AG09319 (cell line): ENCODE results near the gene ARHGEF4.

ENCODE experiments used
- DNase-seq: peaks from one replicate; pipeline ENCODE4 v3.0.0-alpha.2; 2010; ENCODE audit warnings: low read depth; ENCODE audit errors: extremely low read depth
- CTCF ChIP-seq: IDR thresholded peaks from 2 replicates; pipeline ENCODE4 v1.5.1; 2011; ENCODE audit warnings: low read depth, mild to moderate bottlenecking, inconsistent platforms, low read length, moderate library complexity

ARHGEF4 gene

DNA sequence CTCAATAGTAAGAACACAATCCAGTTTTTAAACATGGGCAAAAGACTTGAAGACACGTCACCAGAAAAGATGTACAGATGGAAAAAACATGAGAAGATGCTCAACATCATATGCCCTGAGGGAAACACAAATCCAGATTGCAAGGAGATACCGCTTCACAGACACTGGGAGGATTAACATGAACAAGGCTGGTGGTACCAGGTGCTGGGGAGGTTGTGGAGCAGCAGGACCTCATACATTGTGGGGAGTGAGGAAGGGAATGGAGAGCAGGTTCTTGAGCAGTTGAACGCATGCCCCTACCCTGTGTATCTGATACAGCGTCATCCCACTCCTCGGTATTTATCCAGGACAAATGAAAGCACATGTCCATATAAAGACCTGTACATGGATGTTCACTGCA, 72.1 kb downstream of the ARHGEF4 start:
- no peak for DNase-seq
- no peak for TF ChIP-seq CTCF

DNA sequence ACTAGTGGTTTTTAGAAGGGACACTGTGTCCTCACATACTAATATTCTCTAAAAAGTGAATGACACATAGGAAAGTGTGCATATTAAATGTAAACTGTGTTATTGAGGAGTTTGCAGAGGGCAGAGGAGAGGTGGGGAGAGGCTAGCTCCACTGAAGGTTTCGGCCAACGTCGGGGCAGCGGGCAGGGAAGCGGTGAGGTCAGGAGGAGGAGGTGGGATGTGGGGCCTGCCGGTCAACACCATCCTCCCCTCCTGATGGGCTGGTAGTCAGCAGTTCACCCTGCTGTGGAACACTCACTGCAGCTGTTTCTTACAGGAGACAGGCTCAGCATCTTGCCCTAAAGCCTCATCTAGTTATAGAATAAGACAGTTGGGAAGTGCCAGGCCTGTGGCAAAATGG, 74.2 kb downstream of the ARHGEF4 start:
- no peak for TF ChIP-seq CTCF
- no peak for DNase-seq

DNA sequence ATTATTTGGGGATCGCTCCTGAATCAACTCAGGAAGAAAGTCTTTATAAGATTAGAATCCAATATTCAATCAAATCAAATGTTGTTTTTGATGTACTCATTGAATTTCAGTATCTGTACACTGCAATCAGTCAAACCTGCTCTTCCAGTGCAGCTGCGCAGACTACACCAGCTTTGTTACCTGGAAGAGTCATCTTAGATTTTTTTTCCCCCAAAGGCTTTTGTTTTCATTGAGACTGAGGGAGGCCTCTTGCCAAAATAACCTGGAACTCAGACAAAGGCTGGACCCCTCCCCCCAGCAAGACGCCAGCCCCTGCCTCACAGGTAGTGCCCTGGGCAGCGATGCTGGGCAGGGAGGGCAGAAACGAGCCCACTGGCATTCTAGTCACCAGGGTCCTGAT, 74.8 kb downstream of the ARHGEF4 start:
- no peak for TF ChIP-seq CTCF

DNA sequence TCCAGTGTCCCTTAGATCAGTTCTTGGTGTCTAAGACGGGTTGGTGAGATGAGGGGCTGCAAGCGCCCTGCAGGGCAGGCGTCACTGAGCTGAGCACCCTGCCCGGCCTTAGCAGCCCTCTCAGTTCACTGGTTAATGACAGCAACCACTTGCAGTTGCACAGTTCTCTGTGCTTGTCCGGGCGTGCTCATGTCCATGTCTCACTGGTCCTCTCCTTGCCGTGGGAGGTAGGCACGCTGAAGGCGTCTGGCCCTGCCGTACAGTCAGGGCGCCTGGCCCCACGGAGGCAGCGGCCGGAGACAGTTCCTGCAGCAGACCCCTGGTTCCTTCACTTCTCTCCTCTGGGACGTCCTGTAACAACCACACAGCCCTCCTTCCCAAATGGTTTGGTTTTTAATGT, 75.3 kb downstream of the ARHGEF4 start:
- no peak for DNase-seq
- no peak for TF ChIP-seq CTCF

More for the DNA sequence above, 74.8 kb downstream of the ARHGEF4 start:
- no peak for DNase-seq

DNA sequence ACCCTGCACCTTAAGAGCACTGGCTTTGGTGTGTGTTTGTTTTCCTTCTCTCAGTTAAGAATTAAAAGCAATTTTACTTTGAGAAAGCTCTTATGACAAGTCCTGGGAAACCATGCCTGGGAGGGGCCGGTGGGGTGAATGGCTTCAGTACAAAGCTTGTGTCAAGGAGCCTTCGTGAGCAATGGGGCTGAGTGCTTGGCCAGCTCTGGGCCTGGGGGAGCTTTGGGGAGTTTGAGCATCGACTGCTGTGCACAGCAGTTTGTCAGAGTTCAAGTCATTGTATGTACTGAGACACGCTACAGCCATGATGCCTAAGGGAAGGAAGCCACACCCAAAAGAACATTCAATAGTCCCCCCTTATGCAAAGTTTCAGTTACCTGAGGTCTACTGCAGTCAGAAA, 75.8 kb downstream of the ARHGEF4 start:
- no peak for TF ChIP-seq CTCF
- DNase-seq: no peak

GRCh38 chr2:130913891-130914290, 77.2 kb downstream of the ARHGEF4 start:
- TF ChIP-seq CTCF: no peak
- no peak for DNase-seq

GRCh38 chr2:130915149-130915548, 78.4 kb downstream of the ARHGEF4 start:
- no peak for DNase-seq
- no peak for TF ChIP-seq CTCF
